SU-DHL-6 (cell line): ENCODE measurements around the gene RB1.

ENCODE experiments used
- H2AFZ ChIP-seq: fragments of 200-600 bp; sonication (generic); 2 replicates; pipeline ENCODE4 v1.6.1; 2014; ENCODE audit warnings: low read depth, mild to moderate bottlenecking, moderate library complexity, mixed read lengths, antibody characterized with exemption, low read length; ENCODE audit not compliant: severe bottlenecking
- H3F3A ChIP-seq: fragments of 200-600 bp; shearing (Covaris generic); 2 replicates; pipeline ENCODE4 v1.6.0; 2016; ENCODE audit warnings: antibody characterized with exemption, mild to moderate bottlenecking; ENCODE audit not compliant: insufficient read depth
- H3K27ac ChIP-seq: fragments of 200-600 bp; sonication (generic); 2 replicates; pipeline ENCODE4 v1.5.1; 2016; ENCODE audit warnings: low read depth, mild to moderate bottlenecking, low read length, moderate library complexity, mixed read lengths
- H3K27me3 ChIP-seq: fragments of 200-600 bp; sonication (generic), shearing (Covaris generic); 2 replicates; pipeline ENCODE4 v1.6.0; 2014; ENCODE audit warnings: mild to moderate bottlenecking, low read length
- H3K36me3 ChIP-seq: fragments of 200-600 bp; sonication (generic); 2 replicates; pipeline ENCODE4 v1.6.1; 2014; ENCODE audit warnings: mild to moderate bottlenecking, low read length, mixed read lengths
- H3K4me2 ChIP-seq: fragments of 300-600, 200-600 bp; shearing (Covaris generic), sonication (generic); 2 replicates; pipeline ENCODE4 v1.6.0; 2014; ENCODE audit warnings: low read length, low read depth, mild to moderate bottlenecking; ENCODE audit not compliant: poor library complexity, severe bottlenecking
- H3K4me3 ChIP-seq: fragments of 200-600 bp; sonication (generic); 2 replicates; pipeline ENCODE4 v1.5.1; 2014; ENCODE audit warnings: antibody characterized with exemption, low read length, mild to moderate bottlenecking, mixed read lengths; ENCODE audit not compliant: insufficient read depth, poor library complexity, severe bottlenecking
- H3K79me2 ChIP-seq: fragments of 200-600 bp; sonication (generic); 2 replicates; pipeline ENCODE4 v1.6.1; 2014; ENCODE audit warnings: mild to moderate bottlenecking, low read length, moderate library complexity; ENCODE audit not compliant: insufficient read depth
- H3K9ac ChIP-seq: fragments of 200-600 bp; sonication (generic); 2 replicates; pipeline ENCODE4 v1.7.0; 2014; ENCODE audit warnings: mild to moderate bottlenecking, low read length
- H3K9me2 ChIP-seq: fragments of 200-600 bp; sonication (generic); replicated peaks from 2 replicates; pipeline ENCODE4 v1.6.1; 2014; ENCODE audit warnings: low read length; ENCODE audit not compliant: insufficient read depth
- H3K9me3 ChIP-seq: fragments of 200-600 bp; sonication (generic); 2 replicates; pipeline ENCODE4 v1.6.1; 2014; ENCODE audit warnings: low read length, mixed read lengths; ENCODE audit not compliant: insufficient read depth
- H4K20me1 ChIP-seq: fragments of 200-600 bp; sonication (generic); 2 replicates; pipeline ENCODE4 v1.6.1; 2014; ENCODE audit warnings: low read depth, mild to moderate bottlenecking, antibody characterized with exemption, low read length, moderate library complexity, mixed read lengths
- CTCF ChIP-seq: fragments of 200-600 bp; sonication (generic); IDR thresholded peaks from one replicate; pipeline ENCODE4 v1.5.1; 2017; ENCODE audit warnings: antibody characterized with exemption, mild to moderate bottlenecking, low read length, moderate library complexity; ENCODE audit not compliant: insufficient read depth, poor library complexity, severe bottlenecking
- EZH2phosphoT487 ChIP-seq: fragments of 200-600 bp; sonication (generic), shearing (Covaris generic); conservative IDR thresholded peaks from 2 replicates; pipeline ENCODE4 v1.6.1; 2018; ENCODE audit warnings: mild to moderate bottlenecking, antibody characterized with exemption, low read length, moderate library complexity, mixed read lengths

Gene RB1

DNA sequence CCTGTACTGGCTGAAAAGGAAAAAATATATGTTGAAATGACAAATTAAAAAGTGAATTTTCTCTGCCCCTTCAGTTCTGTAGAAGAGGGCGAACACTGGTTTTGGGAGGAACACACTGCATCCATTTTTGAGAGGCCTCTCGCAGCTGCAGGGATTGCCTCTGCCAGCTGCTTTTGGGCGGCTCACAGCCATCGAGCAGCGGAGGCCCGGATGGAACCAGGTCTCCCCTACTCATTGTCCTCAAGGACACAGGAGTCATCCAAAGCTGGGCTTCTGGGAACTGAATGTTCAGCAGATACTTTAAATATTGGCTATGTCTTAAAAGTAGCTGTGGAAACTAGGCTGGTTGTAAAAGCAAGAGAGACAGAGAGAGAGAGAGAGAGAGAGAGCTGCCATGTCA, 212.2 kb downstream of the RB1 start:
- no peak overlapping the region for H3K27ac ChIP-seq
- H3K79me2 ChIP-seq: no peaks in the 10 kb centered on the region
- H2AFZ ChIP-seq: no peak overlapping the region
- H3K9me3 ChIP-seq: no peaks in the 10 kb centered on the region
- H3F3A ChIP-seq: no peaks in the 10 kb centered on the region
- no peaks in the 10 kb centered on the region for H4K20me1 ChIP-seq
- TF ChIP-seq CTCF (no peak), EZH2phosphoT487 (no peak)
- no peak overlapping the region for H3K4me2 ChIP-seq
- no peaks in the 10 kb centered on the region for H3K27me3 ChIP-seq
- H3K4me3 ChIP-seq: no peak overlapping the region
- H3K9me2 ChIP-seq: no peaks in the 10 kb centered on the region
- H3K9ac ChIP-seq: no peak overlapping the region
- peaks cover 17% of the 10 kb centered on the region for H3K36me3 ChIP-seq

DNA sequence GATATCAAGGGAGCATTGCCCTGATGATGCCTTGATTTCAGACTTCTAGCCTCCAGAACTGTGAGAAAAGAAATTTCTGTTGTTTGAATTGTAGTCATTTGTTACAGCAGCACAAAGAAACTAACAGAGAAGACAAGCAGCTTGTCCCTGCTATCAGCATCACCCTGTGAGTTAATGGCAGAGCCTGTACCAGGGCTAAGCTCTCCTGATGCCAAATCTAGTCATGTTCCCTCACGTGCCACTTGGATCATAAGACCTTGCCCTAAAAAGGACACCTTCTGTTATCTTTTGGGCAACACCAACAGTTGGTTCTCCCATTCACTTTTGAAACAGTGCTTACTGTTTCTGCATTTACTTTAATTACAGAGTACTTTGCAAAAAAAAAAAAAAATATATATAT, 214.5 kb downstream of the RB1 start:
- TF ChIP-seq EZH2phosphoT487 (no peak), CTCF (no peak)
- no peaks in the 10 kb centered on the region for H3K9me2 ChIP-seq
- no peaks in the 10 kb centered on the region for H3K27me3 ChIP-seq
- no peak overlapping the region for H3K4me3 ChIP-seq
- H3K79me2 ChIP-seq: no peaks in the 10 kb centered on the region
- H4K20me1 ChIP-seq: no peaks in the 10 kb centered on the region
- H3K4me2 ChIP-seq: no peak overlapping the region
- H3F3A ChIP-seq: 0 out of 2 replicates have a peak, but pooled peaks cover 3% of the 10 kb centered on the region
- no peak overlapping the region for H3K9ac ChIP-seq
- no peak overlapping the region for H2AFZ ChIP-seq
- H3K27ac ChIP-seq: no peak overlapping the region
- H3K36me3 ChIP-seq: peaks cover 5% of the 10 kb centered on the region
- H3K9me3 ChIP-seq: no peaks in the 10 kb centered on the region

DNA sequence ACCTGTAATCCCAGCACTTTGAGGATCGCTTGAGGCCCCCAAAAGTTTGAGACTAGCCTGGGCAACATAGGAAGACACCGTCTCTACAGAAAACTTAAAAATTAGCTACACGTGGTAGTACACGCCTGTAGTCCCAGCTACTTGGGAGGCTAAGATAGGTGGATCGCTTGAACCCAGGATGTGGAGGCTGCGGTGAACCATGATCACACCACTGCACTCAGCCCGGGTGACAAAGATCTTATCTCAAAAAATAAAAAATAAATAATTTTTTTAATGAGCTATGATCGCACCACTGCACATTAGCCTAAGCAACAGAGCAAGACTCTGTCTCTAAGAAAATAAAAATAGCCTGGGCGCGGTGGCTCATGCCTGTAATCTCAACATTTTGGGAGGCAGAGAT, 222.7 kb downstream of the RB1 start:
- H3K9me2 ChIP-seq: no peaks in the 10 kb centered on the region
- 0 out of 2 replicates have a peak, but pooled peaks cover 1% of the 10 kb centered on the region for H3K36me3 ChIP-seq
- TF ChIP-seq CTCF (no peak), EZH2phosphoT487 (no peak)
- no peak overlapping the region for H3K9ac ChIP-seq
- no peak overlapping the region for H3K4me2 ChIP-seq
- no peaks in the 10 kb centered on the region for H3K27me3 ChIP-seq
- H3K27ac ChIP-seq: no peak overlapping the region
- no peaks in the 10 kb centered on the region for H4K20me1 ChIP-seq
- no peak overlapping the region for H2AFZ ChIP-seq
- peaks cover 47% of the 10 kb centered on the region for H3K79me2 ChIP-seq
- no peaks in the 10 kb centered on the region for H3K9me3 ChIP-seq
- no peak overlapping the region for H3K4me3 ChIP-seq
- H3F3A ChIP-seq: peaks cover 25% of the 10 kb centered on the region
